CD14-positive monocyte (primary cell): Measurements from ENCODE around the gene ERFL. TPM values are rescaled to one million over a fixed set of nuclear protein-coding genes. Genes with fewer than 3 reads are reported as not detected.

Source experiments
- DNase-seq, 3 donors: peaks; one replicate each; pipeline ENCODE4 v3.0.0-alpha.2; 2011 to 2022
- H2AFZ ChIP-seq: 2 replicates; pipeline ENCODE4 v1.6.0; 2012; ENCODE audit warnings: mild to moderate bottlenecking, low read depth, low read length, inconsistent platforms; ENCODE audit not compliant: insufficient read depth, poor library complexity, severe bottlenecking
- H3K27ac ChIP-seq, 2 donors: 1 replicate in 1 of 2; 2 replicates in 1 of 2; pipeline ENCODE4 v1.5.1; 2012 to 2013; ENCODE audit warnings: low read length in 2 of 2, control low read depth in 1 of 2, inconsistent platforms in 1 of 2, low read depth in 1 of 2, mild to moderate bottlenecking in 1 of 2
- H3K27me3 ChIP-seq, 2 donors: one replicate each; pipeline versions ENCODE4 v1.6.0 to v1.6.1; 2011 to 2013; ENCODE audit warnings: low read length in 2 of 2; ENCODE audit not compliant: control insufficient read depth in 2 of 2, insufficient read depth in 2 of 2
- H3K36me3 ChIP-seq, 2 donors: replicated peaks in 1 of 2; 1 replicate in 1 of 2; 2 replicates in 1 of 2; pipeline versions ENCODE4 v1.5.1 to v1.6.1; 2012 to 2013; ENCODE audit warnings: low read length in 2 of 2, control low read depth in 1 of 2, inconsistent platforms in 1 of 2, mild to moderate bottlenecking in 1 of 2; ENCODE audit not compliant: insufficient read depth in 2 of 2, control insufficient read depth in 1 of 2
- H3K4me1 ChIP-seq, 2 donors: 1 replicate in 1 of 2; 2 replicates in 1 of 2; pipeline versions ENCODE4 v1.5.1 to v1.6.1; 2012 to 2013; ENCODE audit warnings: low read length in 2 of 2, control low read depth in 1 of 2, inconsistent platforms in 1 of 2, mild to moderate bottlenecking in 1 of 2, moderate library complexity in 1 of 2; ENCODE audit not compliant: insufficient read depth in 2 of 2, control insufficient read depth in 1 of 2
- H3K4me2 ChIP-seq: replicated peaks from 2 replicates; pipeline ENCODE3; 2012; ENCODE audit warnings: low read length, moderate library complexity, mild to moderate bottlenecking; ENCODE audit not compliant: poor library complexity, severe bottlenecking; ENCODE audit errors: extremely low read depth
- H3K4me3 ChIP-seq, 3 experiments: fragments of 200-600 bp in 1 of 3; sonication (generic) in 1 of 3; replicated peaks in 1 of 3; 1 replicate in 2 of 3; 2 replicates in 1 of 3; pipeline ENCODE4 v1.5.1; 2011 to 2013; ENCODE audit warnings: low read length in 3 of 3, mild to moderate bottlenecking in 3 of 3, control low read depth in 2 of 3, low read depth in 2 of 3, inconsistent platforms in 1 of 3, moderate library complexity in 1 of 3
- H3K79me2 ChIP-seq: 2 replicates; pipeline ENCODE4 v1.6.0; 2012; ENCODE audit warnings: mild to moderate bottlenecking, control low read depth, inconsistent platforms, low read length, moderate library complexity; ENCODE audit not compliant: insufficient read depth
- H3K9ac ChIP-seq: 2 replicates; pipeline ENCODE4 v1.6.0; 2017; ENCODE audit warnings: low read length, mild to moderate bottlenecking; ENCODE audit not compliant: insufficient read depth, poor library complexity, severe bottlenecking
- H3K9me3 ChIP-seq, 2 donors: replicated peaks in 1 of 2; 1 replicate in 1 of 2; 2 replicates in 1 of 2; pipeline versions ENCODE4 v1.5.1 to v1.6.1; 2012 to 2013; ENCODE audit warnings: low read length in 2 of 2, control low read depth in 1 of 2; ENCODE audit not compliant: control insufficient read depth in 1 of 2, insufficient read depth in 1 of 2
- H4K20me1 ChIP-seq: 2 replicates; pipeline ENCODE4 v1.6.0; 2012; ENCODE audit warnings: mild to moderate bottlenecking, low read length, control low read depth, moderate library complexity; ENCODE audit not compliant: insufficient read depth
- H3K27ac Mint-ChIP-seq, 7 donors: one replicate each; pipeline ENCODE4 v1.8.0; 2020; ENCODE audit warnings: mild to moderate bottlenecking in 7 of 7, mixed read lengths in 7 of 7, moderate library complexity in 6 of 7, inconsistent platforms in 2 of 7
- H3K27me3 Mint-ChIP-seq, 3 donors: one replicate each; pipeline ENCODE4 v1.8.0; 2021 to 2022; ENCODE audit warnings: low read depth in 3 of 3, mild to moderate bottlenecking in 3 of 3, mixed read lengths in 3 of 3, moderate library complexity in 3 of 3, inconsistent platforms in 1 of 3
- H3K36me3 Mint-ChIP-seq, 2 donors: one replicate each; pipeline ENCODE4 v1.8.0; 2020; ENCODE audit warnings: mixed read lengths in 2 of 2, inconsistent platforms in 1 of 2, mild to moderate bottlenecking in 1 of 2
- H3K4me1 Mint-ChIP-seq: one replicate; pipeline ENCODE4 v1.8.0; 2020; ENCODE audit warnings: mild to moderate bottlenecking, mixed read lengths
- H3K4me3 Mint-ChIP-seq, 2 donors: one replicate each; pipeline ENCODE4 v1.8.0; 2020; ENCODE audit warnings: mild to moderate bottlenecking in 2 of 2, mixed read lengths in 2 of 2, moderate library complexity in 1 of 2
- H3K9me3 Mint-ChIP-seq, 7 donors: one replicate each; pipeline ENCODE4 v1.8.0; 2020 to 2022; ENCODE audit warnings: mixed read lengths in 7 of 7, mild to moderate bottlenecking in 6 of 7, moderate library complexity in 6 of 7, inconsistent platforms in 2 of 7
- CTCF ChIP-seq: fragments of 200-600 bp; IDR thresholded peaks from one replicate; pipeline ENCODE4 v1.8.0; 2022; ENCODE audit warnings: antibody characterized with exemption, mild to moderate bottlenecking
- WGBS: methylation state at CpG from one replicate; pipeline ENCODE4 v1.1.5; 2013; ENCODE audit warnings: missing lambda C conversion rate; ENCODE audit not compliant: insufficient coverage; 5-methylcytosine and 5-hydroxymethylcytosine counted together
- intact Hi-C, 2 donors: fragments of 100-400 bp; cut with micrococcal nuclease; formaldehyde crosslinking; loops; one replicate each; pipeline versions ENCODE4 v1.15.0 to v1.15.1; 2023
- polyA plus RNA-seq, 3 donors: library from polyadenylated mRNA; depleted of rRNA in 1 of 3; unstranded in 2 of 3; stranded (reverse) in 1 of 3; fragments of 300-500 nt in 2 of 3; fragments of >200 nt in 1 of 3; fragmentation: Illumina TruSeq in 2 of 3; gene quantifications; 1 replicate in 2 of 3; 2 replicates in 1 of 3; pipeline ENCODE4 v1.2.3, GENCODE V29; 2012 to 2021

Gene ERFL
- polyA plus RNA-seq, 3 donors, result not detected

GRCh38 chr19:41879670-41880328 lies 48.5 kb downstream of the ERFL start:
- H3K9me3 ChIP-seq, result no peaks in the 10 kb centered on the region
- Mint-ChIP-seq H3K27ac (peak overlapping the region in 2 of 7 donors; percentile 6 to 37), H3K4me3 (no peak overlapping the region), H3K9me3 (peaks cover 0 to 4% (median 0%) of the 10 kb centered on the region in 7 donors), H3K36me3 (peaks cover 0 to 1% of the 10 kb centered on the region in 2 donors), H3K4me1 (peaks cover 60% of the 10 kb centered on the region), H3K27me3 (peaks cover 0 to 1% (median 0%) of the 10 kb centered on the region in 3 donors)
- no peak overlapping the region for H3K9ac ChIP-seq
- no peak overlapping the region for H2AFZ ChIP-seq
- peaks cover 58 to 74% of the 10 kb centered on the region in 2 donors for H3K4me1 ChIP-seq
- no peak overlapping the region for H3K27ac ChIP-seq
- no peak overlapping the region for H3K4me3 ChIP-seq
- H3K79me2 ChIP-seq, result peaks cover 18% of the 10 kb centered on the region
- no peak for DNase-seq
- no peaks in the 10 kb centered on the region for H3K27me3 ChIP-seq
- WGBS, result 17% methylated on average over 1 of the region's 7 CpGs
- H3K36me3 ChIP-seq, result no peaks in the 10 kb centered on the region
- intact Hi-C loops, result loop anchor here in 1 of 2 donors (5.0 kb wide), 2 partner anchors 53 to 78 kb away; partner anchors contain the start of gene RABAC1
- H4K20me1 ChIP-seq, result peaks cover 7% of the 10 kb centered on the region
- no peak for TF ChIP-seq CTCF
- no peak overlapping the region for H3K4me2 ChIP-seq

DNA sequence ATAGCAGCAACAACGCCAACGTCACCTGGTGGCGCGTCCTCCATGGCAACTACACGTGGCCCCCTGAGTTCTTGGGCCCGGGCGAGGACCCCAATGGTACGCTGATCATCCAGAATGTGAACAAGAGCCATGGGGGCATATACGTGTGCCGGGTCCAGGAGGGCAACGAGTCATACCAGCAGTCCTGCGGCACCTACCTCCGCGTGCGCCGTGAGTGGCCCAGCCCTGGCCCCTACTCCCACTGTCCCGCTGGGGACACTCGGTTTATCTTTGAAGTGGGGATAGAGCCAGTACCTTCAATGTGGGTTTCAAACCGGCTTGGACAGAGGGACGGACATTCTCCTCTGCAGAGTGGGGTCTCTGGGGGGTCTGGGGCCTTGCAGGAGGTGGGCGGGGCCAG lies 49.2 kb downstream of the ERFL start:
- no peak overlapping the region for H3K4me2 ChIP-seq
- H3K9me3 ChIP-seq, result no peaks in the 10 kb centered on the region
- H3K4me3 ChIP-seq, result no peak overlapping the region
- peaks cover 0 to 4% (median 0%) of the 10 kb centered on the region in 7 donors for H3K9me3 Mint-ChIP-seq
- peaks cover 58 to 72% of the 10 kb centered on the region in 2 donors for H3K4me1 ChIP-seq
- H3K4me1 Mint-ChIP-seq, result peaks cover 59% of the 10 kb centered on the region
- TF ChIP-seq CTCF, result no peak
- H3K79me2 ChIP-seq, result peaks cover 11% of the 10 kb centered on the region
- no peaks in the 10 kb centered on the region for H3K27me3 ChIP-seq
- peaks cover 0 to 1% (median 0%) of the 10 kb centered on the region in 3 donors for H3K27me3 Mint-ChIP-seq
- no peak overlapping the region for H2AFZ ChIP-seq
- H3K36me3 Mint-ChIP-seq, result no peaks in the 10 kb centered on the region
- no peak overlapping the region for H3K4me3 Mint-ChIP-seq
- no peak overlapping the region for H3K27ac Mint-ChIP-seq
- WGBS, result 97% methylated on average over 18 of the region's 21 CpGs
- no peak for DNase-seq
- no peaks in the 10 kb centered on the region for H4K20me1 ChIP-seq
- intact Hi-C loops, result no loop called here
- no peak overlapping the region for H3K9ac ChIP-seq
- H3K36me3 ChIP-seq, result no peaks in the 10 kb centered on the region
- H3K27ac ChIP-seq, result no peak overlapping the region
